ENCODE measurements around the gene SLC16A3. TPM values are rescaled to one million over a fixed set of nuclear protein-coding genes. Genes with fewer than 3 reads are reported as not detected.
"Not testable (repeated sequence)": the region's sequence is repeated elsewhere in the genome, so short reads cannot be mapped to it uniquely, and the experiment has no call there.

Gene SLC16A3
- total and polyA plus RNA-seq, 2 of the 4 experiments (the other 2 are of a cell fraction), result 49.1 to 181 TPM

GRCh38 chr17:82188001-82188961 is 40.6 kb upstream of the SLC16A3 start:
- intact Hi-C loops (cut with micrococcal nuclease) (no loop called here), in situ Hi-C loops (cut with MboI; ENCODE audit: low sequenced_read_pairs) (no loop called here), dilution Hi-C loops (cut with HindIII; ENCODE audit: low sequenced_read_pairs, unreplicated experiment) (no loop called here)
- BruUV-seq (replicated peaks), result no TSS peak
- Histone ChIP-seq H3K14ac (replicated peaks; ENCODE audit: low read depth, low read length) (no peak overlapping the region), H2AK9ac (replicated peaks; ENCODE audit: low read depth, low read length, poor library complexity) (no peak overlapping the region), H3K27ac (ENCODE audit: insufficient read depth, low read length) (no peak overlapping the region), H3K9me1 (ENCODE audit: insufficient read depth, low read length) (0 out of 2 replicates have a peak, but pooled peaks cover 15% of the 10 kb centered on the region), H2AK5ac (ENCODE audit: low read depth, low read length) (no peak overlapping the region), H3K27me3 (ENCODE audit: control insufficient read depth, insufficient read depth, low read length) (no peaks in the 10 kb centered on the region), H2BK20ac (ENCODE audit: low read depth, low read length) (no peak overlapping the region), H3K23ac (ENCODE audit: low read depth, low read length) (no peak overlapping the region), H3K4me3 (ENCODE audit: insufficient read depth, low read depth, low read length) (no peak overlapping the region), H3K9ac (ENCODE audit: low read depth, low read length) (no peak overlapping the region), H3K4me2 (ENCODE audit: low read depth, low read length) (no peak overlapping the region), H2BK120ac (ENCODE audit: low read depth, low read length) (no peak overlapping the region), H3K18ac (ENCODE audit: low read depth, low read length) (no peak overlapping the region), H3K36me3 (ENCODE audit: control insufficient read depth, insufficient read depth, low read length) (peaks cover 25% of the 10 kb centered on the region), H2AFZ (replicated peaks; ENCODE audit: low read length, poor library complexity) (no peak overlapping the region), H3K4me1 (ENCODE audit: control insufficient read depth, insufficient read depth, low read length) (no peaks in the 10 kb centered on the region), H3K79me1 (ENCODE audit: low read depth in 1 of 2, low read length in 2 of 2) (peaks cover 0 to 4% of the 10 kb centered on the region in 2 experiments; a peak in 1 of 4 replicates), H3K9me3 (ENCODE audit: control insufficient read depth, insufficient read depth, low read length) (no peaks in the 10 kb centered on the region), H2BK15ac (ENCODE audit: low read depth, low read length) (no peak overlapping the region), H4K5ac (ENCODE audit: low read depth, low read length) (no peak overlapping the region), H2BK5ac (ENCODE audit: low read depth, low read length, poor library complexity, severe bottlenecking) (no peak overlapping the region), H3K4ac (ENCODE audit: low read depth, low read length) (no peak overlapping the region), H4K20me1 (ENCODE audit: insufficient read depth, low read length) (no peaks in the 10 kb centered on the region), H4K8ac (ENCODE audit: low read depth in 2 of 2, low read length in 2 of 2) (no peak overlapping the region), H4K91ac (ENCODE audit: insufficient read depth, low read depth, low read length) (no peak overlapping the region), H3K56ac (ENCODE audit: extremely low read depth, insufficient read depth, low read length) (no peak overlapping the region)
- TF ChIP-seq NFE2L2 (IDR thresholded peaks at IDR 0.05; ENCODE audit: low read depth, low read length), result no peak
- TF ChIP-seq CTCF (conservative IDR thresholded peaks at IDR 0.05; ENCODE audit: low read depth, low read length), result no peak
- POLR2A ChIA-PET (ENCODE audit: unreplicated experiment), result no interaction called here
- WGBS, 2 experiments (ENCODE audit: extremely low coverage in 2 of 2, insufficient read length in 1 of 2), result 95% methylated on average over 15 of the region's 26 CpGs; no CpG with 5 or more reads in 1 of the 2 experiments
- CTCF ChIA-PET, result interaction anchor here (1.1 kb wide), 1 partner anchor 18 kb away, joined by 3 read pairs; no protein-coding TSS in a partner anchor
- no peak for ATAC-seq (ENCODE audit: low read depth)
- DNase-seq, result no peak

GRCh38 chr17:82193050-82193449 is 35.8 kb upstream of the SLC16A3 start:
- H3K4ac ChIP-seq (ENCODE audit: low read depth, low read length); H2BK120ac ChIP-seq (ENCODE audit: low read depth, low read length); DNase-seq; H2BK5ac ChIP-seq (ENCODE audit: low read depth, low read length, poor library complexity, severe bottlenecking); H2BK20ac ChIP-seq (ENCODE audit: low read depth, low read length); H3K79me1 ChIP-seq (ENCODE audit: low read depth in 1 of 2, low read length in 2 of 2); H3K23ac ChIP-seq (ENCODE audit: low read depth, low read length); ATAC-seq (ENCODE audit: low read depth); H3K9ac ChIP-seq (ENCODE audit: low read depth, low read length); H3K27ac ChIP-seq (ENCODE audit: insufficient read depth, low read length); H3K4me3 ChIP-seq (ENCODE audit: insufficient read depth, low read depth, low read length); H3K56ac ChIP-seq (ENCODE audit: extremely low read depth, insufficient read depth, low read length); in situ Hi-C loops (cut with MboI; ENCODE audit: low sequenced_read_pairs); H3K4me2 ChIP-seq (ENCODE audit: low read depth, low read length); H4K5ac ChIP-seq (ENCODE audit: low read depth, low read length); H3K14ac ChIP-seq (replicated peaks; ENCODE audit: low read depth, low read length); H2AK9ac ChIP-seq (replicated peaks; ENCODE audit: low read depth, low read length, poor library complexity); BruUV-seq (replicated peaks); H2AK5ac ChIP-seq (ENCODE audit: low read depth, low read length); H3K9me1 ChIP-seq (ENCODE audit: insufficient read depth, low read length); H3K4me1 ChIP-seq (ENCODE audit: control insufficient read depth, insufficient read depth, low read length); H4K20me1 ChIP-seq (ENCODE audit: insufficient read depth, low read length); POLR2A ChIA-PET (ENCODE audit: unreplicated experiment); H2BK15ac ChIP-seq (ENCODE audit: low read depth, low read length); H3K27me3 ChIP-seq (ENCODE audit: control insufficient read depth, insufficient read depth, low read length); H4K8ac ChIP-seq (ENCODE audit: low read depth in 2 of 2, low read length in 2 of 2); H3K9me3 ChIP-seq (ENCODE audit: control insufficient read depth, insufficient read depth, low read length); H2AFZ ChIP-seq (replicated peaks; ENCODE audit: low read length, poor library complexity); H4K91ac ChIP-seq (ENCODE audit: insufficient read depth, low read depth, low read length); H3K18ac ChIP-seq (ENCODE audit: low read depth, low read length); dilution Hi-C loops (cut with HindIII; ENCODE audit: low sequenced_read_pairs, unreplicated experiment); CTCF ChIA-PET; intact Hi-C loops (cut with micrococcal nuclease): not testable (repeated sequence)
- H3K36me3 ChIP-seq (ENCODE audit: control insufficient read depth, insufficient read depth, low read length), result peaks cover 37% of the 10 kb centered on the region
- 100% methylated on average over 1 of the region's 6 CpGs; no CpG with 5 or more reads in 1 of the 2 experiments for WGBS, 2 experiments (ENCODE audit: extremely low coverage in 2 of 2, insufficient read length in 1 of 2)
